Central memory CD8-positive, alpha-beta T cell (primary cell): ENCODE results near the gene TBC1D4.
"Not testable (repeated sequence)": the region's sequence is repeated elsewhere in the genome, so short reads cannot be mapped to it uniquely, and the experiment has no call there.

Experiments
- ATAC-seq: fragments of 150-1000 bp; cut with Tn5 transposase; replicated peaks from 2 replicates; pipeline ENCODE4 v1.10.0; 2022; ENCODE audit warnings: mild to moderate bottlenecking, moderate FRiP score, moderate number of reproducible peaks; ENCODE audit not compliant: poor library complexity, severe bottlenecking; ENCODE audit errors: extremely low read depth
- DNase-seq, 2 donors: peaks; one replicate each; pipeline ENCODE4 v3.0.0; 2021; ENCODE audit warnings: low spot score in 2 of 2
- H3K27ac Mint-ChIP-seq: one replicate; pipeline ENCODE4 v1.8.0; 2022; ENCODE audit warnings: low read depth, mild to moderate bottlenecking, moderate library complexity, mixed read lengths
- H3K27me3 Mint-ChIP-seq: one replicate; pipeline ENCODE4 v1.8.0; 2022; ENCODE audit warnings: mixed read lengths
- H3K36me3 Mint-ChIP-seq: one replicate; pipeline ENCODE4 v1.8.0; 2022; ENCODE audit warnings: mild to moderate bottlenecking, moderate library complexity, mixed read lengths; ENCODE audit not compliant: insufficient read depth
- H3K4me1 Mint-ChIP-seq: one replicate; pipeline ENCODE4 v1.8.0; 2022; ENCODE audit warnings: mixed read lengths
- H3K4me3 Mint-ChIP-seq: one replicate; pipeline ENCODE4 v1.8.0; 2022; ENCODE audit warnings: mild to moderate bottlenecking, moderate library complexity, mixed read lengths
- H3K9me3 Mint-ChIP-seq: one replicate; pipeline ENCODE4 v1.8.0; 2022; ENCODE audit warnings: mixed read lengths

TBC1D4 gene

DNA sequence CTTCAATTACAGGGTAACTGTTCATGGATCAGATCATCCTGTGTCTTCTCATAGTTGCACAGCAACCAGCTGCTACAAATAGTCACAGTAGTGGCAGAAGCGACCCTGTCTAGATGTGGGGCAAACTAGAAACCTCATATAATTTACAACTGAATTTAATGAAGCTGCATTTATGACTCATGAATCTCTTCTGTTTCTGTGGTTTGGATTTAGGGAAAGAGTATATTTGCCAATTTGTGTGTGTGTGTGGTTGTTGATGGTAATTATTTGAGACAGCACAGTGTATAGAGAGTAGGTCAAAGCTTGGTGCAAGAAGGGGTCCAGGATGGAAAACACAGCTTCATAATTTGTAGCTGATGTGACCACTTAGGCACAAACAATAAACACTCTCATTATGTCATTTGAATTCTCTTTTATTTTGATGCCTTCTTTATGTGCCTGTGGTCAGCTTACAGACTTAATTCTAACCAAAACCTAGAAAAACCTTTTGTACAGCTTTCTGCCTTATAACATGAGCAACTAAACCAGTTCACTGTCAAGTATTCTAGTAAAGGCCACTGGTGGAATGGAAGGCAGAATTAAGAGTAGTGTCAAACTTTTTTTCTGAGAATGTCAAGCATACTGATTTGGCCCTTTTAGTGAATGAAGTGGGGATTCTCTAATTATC is 218.1 kb downstream of the TBC1D4 start:
- no peak overlapping the region for H3K4me3 Mint-ChIP-seq
- H3K36me3 Mint-ChIP-seq = no peaks in the 10 kb centered on the region
- ATAC-seq = no peak
- H3K27ac Mint-ChIP-seq = no peak overlapping the region
- H3K27me3 Mint-ChIP-seq = peaks cover 10% of the 10 kb centered on the region
- H3K4me1 Mint-ChIP-seq = no peaks in the 10 kb centered on the region
- H3K9me3 Mint-ChIP-seq = no peaks in the 10 kb centered on the region
- no peak for DNase-seq

DNA sequence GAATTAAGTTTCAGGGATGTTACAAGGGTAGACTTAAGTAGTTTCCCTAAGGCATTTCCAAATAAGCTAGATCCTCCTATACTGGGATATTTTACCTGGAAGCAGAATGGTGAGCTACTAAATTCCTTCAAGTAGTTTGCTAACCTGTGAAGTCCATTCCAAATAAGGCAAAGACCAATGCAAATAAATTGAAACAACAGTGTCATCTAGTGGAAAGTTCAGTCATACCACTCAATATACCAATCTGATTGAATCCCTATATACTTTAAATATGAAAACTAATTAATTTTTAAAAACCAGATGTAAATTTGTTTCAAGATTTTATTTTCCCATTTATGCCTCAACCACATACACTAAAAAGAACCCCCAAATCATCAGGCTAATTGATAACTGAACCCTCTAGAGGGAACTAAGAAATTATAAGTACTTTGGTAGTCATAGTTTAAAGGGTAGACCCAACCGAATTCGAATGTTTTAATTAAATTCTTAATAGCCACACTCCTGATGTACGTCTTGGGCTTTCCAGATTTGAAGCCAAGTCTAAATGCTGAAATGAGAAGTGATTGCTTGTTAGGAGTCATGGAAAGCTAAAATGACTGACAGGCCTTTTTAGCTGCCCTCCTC is 223.7 kb downstream of the TBC1D4 start:
- Mint-ChIP-seq H3K4me3 (no peak overlapping the region), H3K27ac (no peak overlapping the region), H3K36me3 (no peaks in the 10 kb centered on the region), H3K9me3 (no peaks in the 10 kb centered on the region), H3K4me1 (no peaks in the 10 kb centered on the region), H3K27me3 (peaks cover 35% of the 10 kb centered on the region)
- no peak for DNase-seq
- no peak for ATAC-seq

DNA sequence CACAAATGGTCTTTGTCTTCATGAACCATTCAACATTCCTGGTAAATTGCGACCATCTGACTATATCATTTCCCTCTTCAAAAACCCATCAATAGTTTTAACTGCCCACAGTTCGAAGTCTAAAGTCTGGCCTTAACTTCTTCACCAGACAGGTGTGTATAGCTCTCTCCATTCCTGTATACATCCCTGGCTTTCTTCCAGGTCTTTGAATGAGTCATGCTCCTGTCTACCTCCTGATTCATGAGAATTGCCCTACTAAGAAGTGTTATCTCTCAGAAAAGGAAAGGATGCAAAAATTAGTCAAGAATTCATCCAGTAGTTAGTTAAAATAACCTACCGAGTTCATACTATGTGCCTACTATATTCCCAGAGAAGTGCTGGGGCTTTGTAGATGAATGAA is 225.0 kb downstream of the TBC1D4 start:
- no peaks in the 10 kb centered on the region for H3K4me1 Mint-ChIP-seq
- no peak for DNase-seq
- H3K9me3 Mint-ChIP-seq = no peaks in the 10 kb centered on the region
- no peak overlapping the region for H3K27ac Mint-ChIP-seq
- peaks cover 33% of the 10 kb centered on the region for H3K27me3 Mint-ChIP-seq
- no peak for ATAC-seq
- no peak overlapping the region for H3K4me3 Mint-ChIP-seq
- no peaks in the 10 kb centered on the region for H3K36me3 Mint-ChIP-seq

DNA sequence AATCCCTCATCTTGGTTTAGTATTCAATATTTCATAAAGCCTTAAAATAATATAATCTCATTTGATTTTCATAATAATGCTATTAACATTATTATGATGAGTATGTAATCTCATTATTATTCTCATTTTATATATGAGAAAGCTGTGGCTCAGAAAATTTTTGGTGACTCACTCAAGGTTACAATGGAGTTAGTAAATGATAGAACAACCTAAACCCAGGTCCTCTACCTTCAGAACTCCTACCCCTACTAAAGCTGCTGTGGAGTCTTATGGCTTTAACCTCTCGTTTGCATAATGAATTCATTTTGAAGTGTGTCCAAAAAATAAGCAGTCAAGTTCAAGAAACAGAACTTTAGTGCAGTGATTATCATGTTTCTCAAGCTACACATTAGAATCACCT is 226.3 kb downstream of the TBC1D4 start:
- Mint-ChIP-seq H3K9me3 (no peaks in the 10 kb centered on the region), H3K4me1 (no peaks in the 10 kb centered on the region), H3K27me3 (peaks cover 44% of the 10 kb centered on the region), H3K36me3 (no peaks in the 10 kb centered on the region), H3K4me3 (no peak overlapping the region), H3K27ac (no peak overlapping the region)
- ATAC-seq = no peak
- no peak for DNase-seq

DNA sequence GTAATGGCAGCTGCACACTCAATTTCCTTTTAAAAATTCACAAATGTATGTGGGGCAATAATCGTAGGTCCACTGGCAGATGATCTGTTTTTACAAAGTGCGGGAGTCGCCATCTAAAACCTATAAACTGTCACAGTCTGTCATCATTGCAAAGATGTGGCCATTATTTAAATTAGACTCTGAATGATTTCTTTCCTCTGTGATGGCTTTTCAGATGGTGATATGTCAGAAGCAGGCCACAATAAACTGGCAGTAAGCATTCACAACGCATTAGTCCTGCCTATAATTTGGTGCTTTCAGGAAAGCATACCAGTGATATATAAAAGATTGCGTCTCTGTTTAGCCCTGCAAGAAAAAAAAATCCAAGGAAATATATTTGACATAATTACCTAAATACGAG is 226.8 kb downstream of the TBC1D4 start:
- Mint-ChIP-seq H3K36me3 (no peaks in the 10 kb centered on the region), H3K9me3 (no peaks in the 10 kb centered on the region), H3K4me3 (no peak overlapping the region), H3K4me1 (no peaks in the 10 kb centered on the region), H3K27ac (no peak overlapping the region), H3K27me3 (peaks cover 49% of the 10 kb centered on the region)
- ATAC-seq (no peak), DNase-seq (no peak)

DNA sequence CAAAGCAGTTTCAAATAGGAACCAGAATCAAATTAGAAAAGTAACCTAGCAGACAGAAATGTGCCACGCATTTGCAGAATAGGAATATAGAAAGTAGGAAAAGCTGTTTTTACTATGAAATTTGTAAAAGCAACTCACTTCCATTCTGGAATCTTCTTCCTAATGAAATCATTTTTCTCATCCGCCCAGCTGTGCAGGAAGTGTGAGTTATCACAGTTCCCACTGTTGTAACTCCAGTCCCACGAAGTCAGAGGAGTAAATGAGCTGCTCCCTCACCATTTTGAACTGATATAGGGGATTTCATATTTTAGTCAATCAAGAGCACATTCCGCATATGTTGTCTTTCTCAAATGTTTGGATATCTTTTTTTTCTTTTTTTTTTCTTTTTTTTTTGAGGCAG is 230.8 kb downstream of the TBC1D4 start:
- ATAC-seq = no peak
- Mint-ChIP-seq H3K27me3 (peaks cover 47% of the 10 kb centered on the region), H3K36me3 (no peaks in the 10 kb centered on the region), H3K9me3 (no peaks in the 10 kb centered on the region), H3K4me1 (no peaks in the 10 kb centered on the region), H3K4me3 (no peak overlapping the region), H3K27ac (no peak overlapping the region)
- no peak for DNase-seq

DNA sequence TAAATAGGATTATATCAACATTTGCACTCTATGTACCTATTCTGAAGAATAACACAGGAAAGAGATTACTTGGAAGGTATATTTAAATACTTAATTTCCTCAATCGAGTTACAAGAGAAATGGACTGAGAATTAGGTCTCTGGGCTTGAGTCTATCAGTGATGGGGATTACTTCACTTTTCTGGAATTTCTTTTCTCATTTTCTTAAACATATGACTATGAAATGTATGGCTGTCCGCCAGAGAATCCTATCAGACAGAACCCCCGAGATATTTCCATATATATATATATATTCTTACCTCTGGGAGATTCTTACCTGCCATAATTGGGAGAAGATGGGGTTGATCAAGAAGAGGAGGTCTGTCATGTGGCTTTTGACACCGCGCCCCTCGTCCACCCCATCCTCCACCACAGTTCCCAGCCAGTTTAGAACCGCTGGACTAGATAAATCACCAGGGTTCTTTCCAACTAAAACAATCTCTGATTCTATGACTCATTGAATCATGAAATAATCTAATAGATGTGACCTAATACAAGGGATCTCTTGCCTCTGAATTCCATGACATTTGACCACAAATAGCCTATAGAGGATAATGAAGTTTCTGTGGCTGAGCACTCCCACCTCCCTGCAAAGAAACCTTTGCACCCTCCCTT is 231.3 kb downstream of the TBC1D4 start:
- Mint-ChIP-seq H3K36me3 (no peaks in the 10 kb centered on the region), H3K9me3 (peaks cover 4% of the 10 kb centered on the region), H3K27ac (no peak overlapping the region), H3K4me3 (no peak overlapping the region), H3K27me3 (peaks cover 48% of the 10 kb centered on the region), H3K4me1 (no peaks in the 10 kb centered on the region)
- ATAC-seq = no peak
- no peak for DNase-seq

DNA sequence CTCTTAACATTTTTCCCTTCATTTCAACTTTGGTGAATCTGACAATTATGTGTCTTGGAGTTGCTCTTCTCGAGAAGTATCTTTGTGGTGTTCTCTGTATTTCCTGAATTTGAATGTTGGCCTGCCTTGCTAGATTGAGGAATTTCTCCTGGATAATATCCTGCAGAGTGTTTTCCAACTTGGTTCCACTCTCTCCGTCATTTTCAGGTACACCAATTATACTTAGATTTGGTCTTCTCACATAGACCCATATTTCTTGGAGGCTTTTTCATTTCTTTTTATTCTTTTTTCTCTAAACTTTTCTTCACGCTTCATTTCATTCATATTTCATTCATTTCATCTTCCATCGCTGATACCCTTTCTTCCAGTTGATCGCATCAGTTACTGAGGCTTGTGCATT is 236.4 kb downstream of the TBC1D4 start:
- not testable (repeated sequence) for H3K4me1 Mint-ChIP-seq, H3K36me3 Mint-ChIP-seq, H3K4me3 Mint-ChIP-seq, H3K27ac Mint-ChIP-seq, DNase-seq, ATAC-seq
- H3K27me3 Mint-ChIP-seq = peaks cover 37% of the 10 kb centered on the region
- peaks cover 12% of the 10 kb centered on the region for H3K9me3 Mint-ChIP-seq

DNA sequence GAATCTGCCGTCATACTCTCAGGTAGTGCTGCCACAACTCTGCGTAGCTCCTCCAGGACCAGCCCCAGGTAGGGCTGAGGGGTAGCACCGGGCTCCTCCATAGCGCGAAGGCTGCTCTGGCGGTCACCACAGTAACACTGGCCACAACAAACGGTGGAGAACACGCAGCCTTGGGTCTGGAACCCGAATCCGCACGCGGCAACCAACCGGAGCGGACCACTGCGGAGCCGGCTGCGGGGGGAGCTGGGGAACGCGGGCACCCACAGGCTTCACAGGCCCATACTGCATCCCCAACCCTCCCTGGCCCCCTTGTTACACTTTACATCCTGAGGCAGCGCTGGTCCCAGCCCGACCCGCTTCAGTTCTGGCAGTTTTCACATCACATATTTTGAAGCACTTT is 241.7 kb downstream of the TBC1D4 start:
- not testable (repeated sequence) for H3K36me3 Mint-ChIP-seq, ATAC-seq, H3K4me1 Mint-ChIP-seq, H3K4me3 Mint-ChIP-seq, H3K27ac Mint-ChIP-seq, DNase-seq
- H3K9me3 Mint-ChIP-seq = peaks cover 15% of the 10 kb centered on the region
- peaks cover 34% of the 10 kb centered on the region for H3K27me3 Mint-ChIP-seq

DNA sequence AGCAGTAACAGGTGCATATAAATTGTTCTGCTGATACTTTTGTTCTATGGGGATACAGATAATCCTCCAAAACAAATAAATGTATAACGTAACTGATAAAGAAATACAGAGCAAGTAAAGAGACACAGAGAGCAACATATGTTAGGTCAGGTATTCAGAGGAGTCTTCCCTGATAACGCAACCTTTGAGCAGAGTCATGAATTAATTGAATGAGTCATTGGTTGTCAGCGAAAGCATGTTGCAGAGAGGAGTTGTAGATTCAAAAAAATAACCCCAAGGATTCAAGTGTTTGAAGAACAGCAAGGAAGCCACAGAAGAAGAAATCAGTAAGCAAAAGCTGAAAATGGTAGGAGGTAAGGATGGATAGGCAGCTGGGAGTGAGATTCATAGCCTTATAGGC is 245.2 kb downstream of the TBC1D4 start:
- no peak for ATAC-seq
- H3K27me3 Mint-ChIP-seq = peaks cover 20% of the 10 kb centered on the region
- no peak overlapping the region for H3K4me3 Mint-ChIP-seq
- H3K27ac Mint-ChIP-seq = no peak overlapping the region
- H3K4me1 Mint-ChIP-seq = no peaks in the 10 kb centered on the region
- H3K9me3 Mint-ChIP-seq = peaks cover 11% of the 10 kb centered on the region
- H3K36me3 Mint-ChIP-seq = peaks cover 1% of the 10 kb centered on the region
- DNase-seq = no peak
